SK-N-SH (cell line): ENCODE measurements around the gene ENTPD6. TPM values are rescaled to one million over a fixed set of nuclear protein-coding genes. Genes with fewer than 3 reads are reported as not detected.

Experiments
- CTCF ChIA-PET: fragments of 300-600, 350-600 bp; formaldehyde crosslinking; extraction: SDS; loops from one replicate; lab custom pipeline; 2021; lab: Yijun Ruan, JAX
- POLR2A ChIA-PET: fragments of 350-600 bp; sonication (Branson Sonifier 250); formaldehyde crosslinking; extraction: SDS; loops from one replicate; lab custom pipeline; 2020; ENCODE audit warnings: antibody characterized with exemption, inconsistent platforms; lab: Yijun Ruan, JAX
- DNase-seq: peaks from one replicate; pipeline ENCODE4 v3.0.0; 2012
- H2AFZ ChIP-seq: fragments of 200-600 bp; sonication (generic); 2 replicates; pipeline ENCODE4 v1.8.1; 2016; ENCODE audit warnings: antibody characterized with exemption, mild to moderate bottlenecking, low read depth
- H3F3A ChIP-seq: fragments of 200-600 bp; sonication (generic); replicated peaks from 2 replicates; pipeline ENCODE3; 2016; ENCODE audit warnings: antibody characterized with exemption, mild to moderate bottlenecking; ENCODE audit not compliant: insufficient read depth
- H3K27ac ChIP-seq, 2 experiments: fragments of 200-500 bp in 1 of 2; fragments of 200-600 bp in 1 of 2; sonication (Bioruptor generic) in 1 of 2; sonication (generic), shearing (Covaris generic) in 1 of 2; 2 replicates each; pipeline versions ENCODE4 v1.5.1 to v1.6.1; 2014 to 2016; ENCODE audit warnings: low read depth in 2 of 2, inconsistent platforms in 1 of 2, low read length in 1 of 2, mild to moderate bottlenecking in 1 of 2, mixed read lengths in 1 of 2
- H3K27me3 ChIP-seq: fragments of 200-600 bp; sonication (generic), shearing (Covaris generic); 2 replicates; pipeline ENCODE4 v1.6.1; 2016; ENCODE audit warnings: mixed run types; ENCODE audit not compliant: insufficient read depth
- H3K36me3 ChIP-seq, 2 experiments: fragments of 200-500 bp in 1 of 2; fragments of 200-600 bp in 1 of 2; sonication (Bioruptor generic) in 1 of 2; sonication (generic) in 1 of 2; replicated peaks in 1 of 2; 2 replicates each; pipeline versions ENCODE3 to v1.5.1; 2014 to 2016; ENCODE audit warnings: low read length in 1 of 2, mild to moderate bottlenecking in 1 of 2; ENCODE audit not compliant: insufficient read depth in 2 of 2, control insufficient read depth in 1 of 2
- H3K4me1 ChIP-seq, 2 experiments: fragments of 200-500 bp in 1 of 2; fragments of 200-600 bp in 1 of 2; sonication (Bioruptor generic) in 1 of 2; sonication (generic), shearing (Covaris generic) in 1 of 2; 2 replicates each; pipeline versions ENCODE4 v1.5.1 to v1.6.1; 2014 to 2016; ENCODE audit warnings: low read depth in 1 of 2, low read length in 1 of 2, mixed run types in 1 of 2; ENCODE audit not compliant: insufficient read depth in 2 of 2, control insufficient read depth in 1 of 2
- H3K4me2 ChIP-seq: fragments of 200-600 bp; sonication (generic), shearing (Covaris generic); 2 replicates; pipeline ENCODE4 v1.6.1; 2017; ENCODE audit warnings: mixed run types
- H3K4me3 ChIP-seq, 2 experiments: fragments of 200-500 bp in 1 of 2; fragments of 200-600 bp in 1 of 2; sonication (Bioruptor generic) in 1 of 2; sonication (generic), shearing (Covaris generic) in 1 of 2; 2 replicates each; pipeline versions ENCODE4 v1.5.1 to v1.8.1; 2014 to 2016; ENCODE audit warnings: low read depth in 2 of 2, inconsistent platforms in 1 of 2, low read length in 1 of 2, mild to moderate bottlenecking in 1 of 2, mixed read lengths in 1 of 2, moderate library complexity in 1 of 2
- H3K79me2 ChIP-seq: fragments of 200-600 bp; sonication (generic); 2 replicates; pipeline ENCODE4 v1.8.1; 2017; ENCODE audit warnings: mild to moderate bottlenecking; ENCODE audit not compliant: insufficient read depth
- H3K9ac ChIP-seq: fragments of 200-600 bp; sonication (generic); 2 replicates; pipeline ENCODE4 v1.6.1; 2017; ENCODE audit warnings: mixed run types
- H3K9me2 ChIP-seq: fragments of 200-600 bp; sonication (generic); 2 replicates; pipeline ENCODE4 v1.6.1; 2017; ENCODE audit warnings: mixed run types
- H3K9me3 ChIP-seq: fragments of 200-600 bp; sonication (generic); 2 replicates; pipeline ENCODE4 v1.6.1; 2017; ENCODE audit warnings: mixed run types, mild to moderate bottlenecking, moderate library complexity
- H4K20me1 ChIP-seq: fragments of 200-600 bp; sonication (generic); 2 replicates; pipeline ENCODE4 v1.6.1; 2017; ENCODE audit warnings: mild to moderate bottlenecking, mixed run types; ENCODE audit not compliant: insufficient read depth
- EP300 ChIP-seq, 2 experiments: IDR thresholded peaks; 2 replicates each; pipeline versions ENCODE4 v1.4.0 to v1.6.1; 2012; ENCODE audit warnings: borderline replicate concordance in 1 of 2, low read depth in 1 of 2, low read length in 1 of 2
- EZH2phosphoT487 ChIP-seq: fragments of 200-600 bp; sonication (generic); IDR thresholded peaks from 2 replicates; pipeline ENCODE4 v1.6.1; 2017; ENCODE audit warnings: low read depth, mixed run types, mild to moderate bottlenecking, antibody characterized with exemption, moderate library complexity, borderline replicate concordance
- FOSL2 ChIP-seq: IDR thresholded peaks from 2 replicates; pipeline ENCODE4 v1.4.0; 2012; ENCODE audit warnings: low read depth, mild to moderate bottlenecking, moderate library complexity, borderline replicate concordance
- GATA2 ChIP-seq: sonication (generic); formaldehyde crosslinking; IDR thresholded peaks from 2 replicates; pipeline ENCODE4 v1.5.0; 2020; ENCODE audit warnings: mild to moderate bottlenecking, missing genetic modification reagents
- JUND ChIP-seq: IDR thresholded peaks from 2 replicates; pipeline ENCODE4 v1.4.0; 2012
- MEF2A ChIP-seq: IDR thresholded peaks from 2 replicates; pipeline ENCODE4 v1.4.0; 2012; ENCODE audit warnings: low read depth, borderline replicate concordance
- MXI1 ChIP-seq: IDR thresholded peaks from 2 replicates; pipeline ENCODE4 v1.6.1; 2012; ENCODE audit warnings: mild to moderate bottlenecking, low read depth, low read length, improper control_type of control experiment
- POLR2AphosphoS5 ChIP-seq: IDR thresholded peaks from 2 replicates; pipeline ENCODE4 v1.6.1; 2012; ENCODE audit warnings: low read depth, low read length
- RCOR1 ChIP-seq: fragments of 150-350 bp; IDR thresholded peaks from 2 replicates; pipeline ENCODE4 v1.6.1; 2017; ENCODE audit warnings: antibody characterized with exemption, low read length
- RFX5 ChIP-seq: IDR thresholded peaks from 2 replicates; pipeline ENCODE4 v1.6.1; 2012; ENCODE audit warnings: mild to moderate bottlenecking, improper control_type of control experiment, low read length
- RXRA ChIP-seq: IDR thresholded peaks from 2 replicates; pipeline ENCODE4 v1.4.0; 2012; ENCODE audit warnings: low read depth, mild to moderate bottlenecking, borderline replicate concordance
- SMC3 ChIP-seq: IDR thresholded peaks from 2 replicates; pipeline ENCODE4 v1.6.1; 2012; ENCODE audit warnings: low read depth, low read length, improper control_type of control experiment
- TEAD4 ChIP-seq: IDR thresholded peaks from 2 replicates; pipeline ENCODE4 v1.4.0; 2012; ENCODE audit warnings: mild to moderate bottlenecking, borderline replicate concordance; ENCODE audit not compliant: insufficient read depth
- YY1 ChIP-seq: IDR thresholded peaks from 2 replicates; pipeline ENCODE4 v1.4.0; 2012; ENCODE audit warnings: low read depth, mild to moderate bottlenecking
- WGBS: methylation state at CpG from one replicate; pipeline ENCODE4 v1.1.6; 2017; ENCODE audit warnings: low lambda C conversion rate; 5-methylcytosine and 5-hydroxymethylcytosine counted together
- polyA plus RNA-seq, 3 experiments: library from polyadenylated mRNA; depleted of rRNA; stranded (reverse); fragments of >200 nt; gene quantifications; 2 replicates each; pipeline ENCODE4 v1.2.3, GENCODE V29; 2012
- TF ChIP-seq, protein P1 (sequence below): IDR thresholded peaks from 2 replicates; pipeline ENCODE4 v1.4.0; 2012; ENCODE audit warnings: low read depth, borderline replicate concordance
- TF ChIP-seq, protein P2 (sequence below): IDR thresholded peaks from 2 replicates; pipeline ENCODE4 v1.4.0; 2012; ENCODE audit warnings: low read depth

ENTPD6 gene
- polyA plus RNA-seq, 1 of the 3 experiments (the other 2 are of a cell fraction) = 76.1 TPM

DNA sequence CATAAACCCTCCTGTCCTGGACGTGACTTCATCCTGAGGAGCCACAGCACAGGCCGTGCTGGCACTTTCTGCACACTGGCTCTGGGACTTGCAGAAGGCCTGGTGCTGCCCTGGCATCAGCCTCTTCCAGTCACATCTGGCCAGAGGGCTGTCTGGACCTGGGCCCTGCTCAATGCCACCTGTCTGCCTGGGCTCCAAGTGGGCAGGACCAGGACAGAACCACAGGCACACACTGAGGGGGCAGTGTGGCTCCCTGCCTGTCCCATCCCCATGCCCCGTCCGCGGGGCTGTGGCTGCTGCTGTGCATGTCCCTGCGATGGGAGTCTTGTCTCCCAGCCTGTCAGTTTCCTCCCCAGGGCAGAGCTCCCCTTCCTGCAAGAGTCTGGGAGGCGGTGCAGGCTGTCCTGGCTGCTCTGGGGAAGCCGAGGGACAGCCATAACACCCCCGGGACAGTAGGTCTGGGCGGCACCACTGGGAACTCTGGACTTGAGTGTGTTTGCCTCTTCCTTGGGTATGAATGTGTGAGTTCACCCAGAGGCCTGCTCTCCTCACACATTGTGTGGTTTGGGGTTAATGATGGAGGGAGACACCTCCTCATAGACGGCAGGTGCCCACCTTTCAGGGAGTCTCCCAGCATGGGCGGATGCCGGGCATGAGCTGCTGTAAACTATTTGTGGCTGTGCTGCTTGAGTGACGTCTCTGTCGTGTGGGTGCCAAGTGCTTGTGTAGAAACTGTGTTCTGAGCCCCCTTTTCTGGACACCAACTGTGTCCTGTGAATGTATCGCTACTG, 30.3 kb downstream of the ENTPD6 start:
- Histone ChIP-seq H3K4me2 (no peak overlapping the region), H3K4me3 (no peak overlapping the region), H3K9me2 (no peaks in the 10 kb centered on the region), H3K36me3 (peaks cover 0 to 5% of the 10 kb centered on the region in 2 experiments)
- CTCF ChIA-PET = no interaction called here
- 91% methylated on average over 10 of the region's 16 CpGs for WGBS
- no peak for TF ChIP-seq EZH2phosphoT487
- TF ChIP-seq, all 33 proteins: peak for 0
- Histone ChIP-seq H2AFZ (no peak overlapping the region), H3K9me3 (no peaks in the 10 kb centered on the region), H3F3A (peaks cover 21% of the 10 kb centered on the region), H3K27ac (peak overlapping the region in 1 of 2 experiments; percentile 77; a peak in 2 of 4 replicates), H3K79me2 (no peaks in the 10 kb centered on the region), H3K4me1 (peaks cover 20 to 35% of the 10 kb centered on the region in 2 experiments; a peak in 3 of 4 replicates), H3K27me3 (no peaks in the 10 kb centered on the region), H3K9ac (no peak overlapping the region), H4K20me1 (no peaks in the 10 kb centered on the region)
- POLR2A ChIA-PET = interaction anchor here (1.0 kb wide), 1 partner anchor 15 kb away, joined by 3 read pairs; no protein-coding TSS in a partner anchor
- DNase-seq = peak; percentile 47

DNA sequence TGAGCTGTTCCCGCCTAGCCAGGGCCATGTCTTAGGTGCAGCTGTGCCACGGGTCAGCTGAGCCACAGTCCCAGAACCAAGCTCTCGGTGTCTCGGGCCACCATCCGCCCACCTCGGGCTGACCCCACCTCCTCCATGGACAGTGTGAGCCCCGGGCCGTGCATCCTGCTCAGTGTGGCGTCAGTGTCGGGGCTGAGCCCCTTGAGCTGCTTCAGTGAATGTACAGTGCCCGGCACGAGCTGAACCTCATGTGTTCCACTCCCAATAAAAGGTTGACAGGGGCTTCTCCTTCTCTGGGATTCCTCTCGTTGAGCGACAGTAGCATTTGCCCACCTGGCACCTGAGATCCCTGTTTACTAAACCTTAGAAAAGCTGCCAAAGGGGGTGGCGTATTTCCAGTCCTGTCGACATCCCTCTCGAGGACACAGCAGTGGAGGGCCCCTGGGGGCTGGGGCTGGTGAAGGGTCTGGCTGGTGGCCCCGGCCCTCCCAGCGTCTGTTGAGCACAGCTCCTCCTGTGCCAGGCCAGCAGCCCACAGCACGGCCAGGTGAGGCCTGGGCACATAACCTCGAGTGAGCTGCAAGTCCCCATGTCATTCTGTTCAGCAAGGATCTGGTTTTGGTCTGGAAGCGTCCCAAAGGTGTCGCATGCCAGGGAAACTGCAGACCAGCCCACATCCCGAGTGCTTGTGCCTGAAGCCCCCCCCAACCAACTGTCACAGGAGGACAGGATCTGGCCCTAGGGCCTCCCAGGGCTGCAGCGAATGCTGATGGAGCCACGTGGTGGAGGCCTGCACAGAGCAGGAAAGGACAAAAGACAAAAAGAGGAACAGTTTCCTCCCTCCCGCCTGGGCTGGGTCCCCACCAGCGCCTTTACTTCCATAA, 31.2 kb downstream of the ENTPD6 start:
- H3K4me1 ChIP-seq = peaks cover 20 to 34% of the 10 kb centered on the region in 2 experiments; a peak in 3 of 4 replicates

DNA sequence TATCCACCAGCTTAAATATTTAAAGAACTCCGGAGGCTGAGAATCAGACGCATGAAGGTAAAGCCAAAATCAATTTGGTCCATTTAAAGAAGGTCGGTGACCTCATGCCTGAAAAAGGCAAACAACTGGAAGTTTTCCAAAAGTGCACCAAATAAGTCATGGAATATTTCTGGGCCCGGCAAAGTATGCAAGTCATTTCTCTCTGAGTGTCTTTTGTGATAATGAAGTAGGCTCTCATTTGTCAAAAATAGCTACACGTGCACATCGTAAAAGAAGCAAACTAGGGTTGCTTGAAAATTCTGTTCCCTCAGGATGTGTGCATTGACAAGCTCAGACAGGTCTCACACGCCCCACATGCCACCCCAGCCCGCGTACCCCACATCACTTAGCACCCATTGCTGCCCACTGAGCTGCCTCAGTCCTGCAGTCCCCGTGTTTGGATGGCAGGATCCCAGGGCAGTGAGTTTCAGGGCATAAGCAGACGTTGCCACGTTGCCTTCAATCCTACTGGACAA, 31.9 kb downstream of the ENTPD6 start:
- no peaks in the 10 kb centered on the region for H3K79me2 ChIP-seq
- peaks cover 0 to 5% of the 10 kb centered on the region in 2 experiments for H3K36me3 ChIP-seq
- peaks cover 20% of the 10 kb centered on the region for H3F3A ChIP-seq
- peak overlapping the region; percentile 44 for H3K4me2 ChIP-seq
- H4K20me1 ChIP-seq = no peaks in the 10 kb centered on the region
- DNase-seq = no peak
- peak overlapping the region; percentile 35; the same call in 1 of the 2 replicates for H3K9ac ChIP-seq
- H3K9me3 ChIP-seq = no peaks in the 10 kb centered on the region
- peak overlapping the region; percentile 56 to 84 for H3K27ac ChIP-seq
- no peaks in the 10 kb centered on the region for H3K9me2 ChIP-seq
- WGBS = 49% methylated on average over 12 of the region's 12 CpGs
- H3K27me3 ChIP-seq = no peaks in the 10 kb centered on the region
- no peak overlapping the region for H3K4me3 ChIP-seq
- H3K4me1 ChIP-seq = peaks cover 20 to 34% of the 10 kb centered on the region in 2 experiments; a peak in 3 of 4 replicates
- no peak overlapping the region for H2AFZ ChIP-seq
- ChIA-PET CTCF (interaction anchor here (1.4 kb wide), 1 partner anchor 67 kb away, joined by 3 read pairs; no protein-coding TSS in a partner anchor), POLR2A (interaction anchor here (1.1 kb wide), 1 partner anchor 21 kb away, joined by 3 read pairs; the partner anchor contains the start of gene PYGB)
- TF ChIP-seq, protein P1, sequence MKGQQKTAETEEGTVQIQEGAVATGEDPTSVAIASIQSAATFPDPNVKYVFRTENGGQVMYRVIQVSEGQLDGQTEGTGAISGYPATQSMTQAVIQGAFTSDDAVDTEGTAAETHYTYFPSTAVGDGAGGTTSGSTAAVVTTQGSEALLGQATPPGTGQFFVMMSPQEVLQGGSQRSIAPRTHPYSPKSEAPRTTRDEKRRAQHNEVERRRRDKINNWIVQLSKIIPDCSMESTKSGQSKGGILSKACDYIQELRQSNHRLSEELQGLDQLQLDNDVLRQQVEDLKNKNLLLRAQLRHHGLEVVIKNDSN = no peak
- TF ChIP-seq TEAD4 = no peak
- TF ChIP-seq GATA2 (CRISPR knock-in tag) = no peak
- TF ChIP-seq SMC3 = no peak
- no peak for TF ChIP-seq RXRA
- TF ChIP-seq EP300 (IDR thresholded peaks at IDR 0.05; ENCODE audit: borderline replicate concordance in 1 of 2, low read depth in 1 of 2, low read length in 1 of 2) = 0 out of 4 replicates have a peak, but pooled peaks of 1 of the 2 experiments have one; percentile 4
- no peak for TF ChIP-seq RCOR1
- 0 out of 2 replicates have a peak, but pooled peaks have one; percentile 25 for TF ChIP-seq JUND
- TF ChIP-seq FOSL2 = peak; percentile 33; the same call in 1 of the 2 replicates
- TF ChIP-seq POLR2AphosphoS5 = no peak
- no peak for TF ChIP-seq MEF2A
- no peak for TF ChIP-seq RFX5
- TF ChIP-seq YY1 = no peak

More for the DNA sequence above, 31.2 kb downstream of the ENTPD6 start:
- DNase-seq = peak; percentile 56
- peaks cover 0 to 5% of the 10 kb centered on the region in 2 experiments for H3K36me3 ChIP-seq
- ChIA-PET CTCF (interaction anchor here (0.5 to 1.4 kb wide), 2 partner anchors 21 to 68 kb away, joined by 3 read pairs; partner anchors contain the start of gene PYGB), POLR2A (interaction anchor here (1.0 to 1.1 kb wide), 2 partner anchors 15 to 21 kb away, joined by 3 read pairs; partner anchors contain the start of gene PYGB)
- H3K9me2 ChIP-seq = no peaks in the 10 kb centered on the region
- peak overlapping the region; percentile 77 to 84 for H3K27ac ChIP-seq
- WGBS = 76% methylated on average over 24 of the region's 28 CpGs
- no peaks in the 10 kb centered on the region for H3K79me2 ChIP-seq
- H4K20me1 ChIP-seq = no peaks in the 10 kb centered on the region
- H3F3A ChIP-seq = peaks cover 21% of the 10 kb centered on the region
- TF ChIP-seq EP300 (IDR thresholded peaks at IDR 0.05; ENCODE audit: borderline replicate concordance in 1 of 2, low read depth in 1 of 2, low read length in 1 of 2) (0 out of 4 replicates have a peak, but pooled peaks of 1 of the 2 experiments have one; percentile 11), MXI1 (peak; percentile 46; the same call in 1 of the 2 replicates), POLR2AphosphoS5 (no peak), GATA2 (CRISPR knock-in tag) (no peak), MEF2A (no peak)
- TF ChIP-seq, protein P2, sequence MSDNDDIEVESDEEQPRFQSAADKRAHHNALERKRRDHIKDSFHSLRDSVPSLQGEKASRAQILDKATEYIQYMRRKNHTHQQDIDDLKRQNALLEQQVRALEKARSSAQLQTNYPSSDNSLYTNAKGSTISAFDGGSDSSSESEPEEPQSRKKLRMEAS = peak; percentile 67
- no peaks in the 10 kb centered on the region for H3K27me3 ChIP-seq
- peak overlapping the region; percentile 44 for H3K4me2 ChIP-seq
- no peaks in the 10 kb centered on the region for H3K9me3 ChIP-seq
- no peak overlapping the region for H2AFZ ChIP-seq
- H3K4me3 ChIP-seq = no peak overlapping the region
- peak overlapping the region; percentile 35; the same call in 1 of the 2 replicates for H3K9ac ChIP-seq
